ENCODE results near the gene PMEPA1. TPM values are rescaled to one million over a fixed set of nuclear protein-coding genes. Genes with fewer than 3 reads are reported as not detected.

Gene PMEPA1
- total RNA-seq, 3 donors from 2014 or later (not counting 1 experiment from before 2014, with no cell fraction given), result 1.2 to 5.9 (median 2.4) TPM

DNA sequence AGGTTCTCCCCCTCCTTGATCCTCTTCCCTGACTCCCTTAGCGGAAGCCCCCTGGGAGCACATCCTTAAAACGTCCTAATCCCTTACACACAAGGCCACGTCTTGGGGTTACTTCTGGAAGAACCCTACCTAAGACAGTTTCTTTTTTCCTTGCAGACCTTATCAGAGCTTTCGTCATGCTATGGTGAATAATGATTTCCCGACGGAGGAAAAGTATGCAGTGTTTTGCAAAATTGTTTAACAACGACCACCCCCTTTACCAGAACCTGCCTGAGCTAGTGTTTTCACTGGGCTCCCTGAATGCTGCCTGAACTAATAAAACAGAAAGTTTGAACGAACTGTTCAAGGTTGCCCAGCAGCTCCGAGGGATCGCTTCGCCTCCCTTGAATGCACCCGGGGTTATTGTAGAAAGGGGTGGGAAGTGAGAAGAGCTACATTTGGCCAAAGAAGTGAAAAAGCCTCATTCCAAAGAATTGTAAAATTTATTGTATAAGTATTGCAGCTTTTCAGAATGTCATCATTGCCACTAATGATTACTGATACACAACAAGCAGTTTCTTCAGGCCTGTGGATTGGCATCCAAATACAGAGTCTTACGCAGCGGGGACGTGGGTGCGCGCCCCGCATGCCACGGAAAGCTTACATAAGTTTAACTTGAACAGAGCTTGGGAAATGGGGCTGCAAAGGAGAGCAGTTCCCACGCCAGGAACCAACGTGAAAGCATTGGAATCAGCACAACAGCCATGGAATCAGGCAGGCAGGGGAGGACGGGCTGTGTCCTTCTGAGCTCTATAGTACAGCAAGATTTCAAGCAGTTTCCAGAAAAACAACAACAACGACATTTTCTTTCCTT lies 61.7 kb downstream of the PMEPA1 start:
- Histone ChIP-seq H3K27me3 (ENCODE audit: control insufficient read depth, insufficient read depth, low read length) (no peaks in the 10 kb centered on the region), H3K9me3 (ENCODE audit: control insufficient read depth, insufficient read depth, low read length) (peaks cover 5% of the 10 kb centered on the region), H3K36me3 (ENCODE audit: control insufficient read depth, insufficient read depth, low read length) (no peaks in the 10 kb centered on the region), H3K27ac (ENCODE audit: low read length) (no peak overlapping the region), H3K4me1 (ENCODE audit: control insufficient read depth, insufficient read depth, low read length) (no peaks in the 10 kb centered on the region), H3K4me3 (ENCODE audit: low read length) (no peak overlapping the region)
- ATAC-seq, result no peak
- Mint-ChIP-seq H3K4me3 (no peak overlapping the region), H3K4me1 (no peaks in the 10 kb centered on the region), H3K27me3 (ENCODE audit: low read depth in 2 of 2) (peaks cover 6 to 31% of the 10 kb centered on the region in 2 donors), H3K27ac (no peak overlapping the region), H3K36me3 (no peaks in the 10 kb centered on the region), H3K9me3 (peaks cover 0 to 8% of the 10 kb centered on the region in 2 donors)
- 92% methylated on average over 23 of the region's 23 CpGs for WGBS (ENCODE audit: insufficient coverage)
- no peak for DNase-seq
- TF ChIP-seq, protein P1, sequence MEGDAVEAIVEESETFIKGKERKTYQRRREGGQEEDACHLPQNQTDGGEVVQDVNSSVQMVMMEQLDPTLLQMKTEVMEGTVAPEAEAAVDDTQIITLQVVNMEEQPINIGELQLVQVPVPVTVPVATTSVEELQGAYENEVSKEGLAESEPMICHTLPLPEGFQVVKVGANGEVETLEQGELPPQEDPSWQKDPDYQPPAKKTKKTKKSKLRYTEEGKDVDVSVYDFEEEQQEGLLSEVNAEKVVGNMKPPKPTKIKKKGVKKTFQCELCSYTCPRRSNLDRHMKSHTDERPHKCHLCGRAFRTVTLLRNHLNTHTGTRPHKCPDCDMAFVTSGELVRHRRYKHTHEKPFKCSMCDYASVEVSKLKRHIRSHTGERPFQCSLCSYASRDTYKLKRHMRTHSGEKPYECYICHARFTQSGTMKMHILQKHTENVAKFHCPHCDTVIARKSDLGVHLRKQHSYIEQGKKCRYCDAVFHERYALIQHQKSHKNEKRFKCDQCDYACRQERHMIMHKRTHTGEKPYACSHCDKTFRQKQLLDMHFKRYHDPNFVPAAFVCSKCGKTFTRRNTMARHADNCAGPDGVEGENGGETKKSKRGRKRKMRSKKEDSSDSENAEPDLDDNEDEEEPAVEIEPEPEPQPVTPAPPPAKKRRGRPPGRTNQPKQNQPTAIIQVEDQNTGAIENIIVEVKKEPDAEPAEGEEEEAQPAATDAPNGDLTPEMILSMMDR (IDR thresholded peaks at IDR 0.05), result no peak
- intact Hi-C loops (cut with micrococcal nuclease), result no loop called here

GRCh38 chr20:57647006-57647932 lies 62.5 kb downstream of the PMEPA1 start:
- Mint-ChIP-seq H3K36me3 (no peaks in the 10 kb centered on the region), H3K27ac (no peak overlapping the region), H3K9me3 (peaks cover 0 to 8% of the 10 kb centered on the region in 2 donors), H3K4me3 (no peak overlapping the region), H3K4me1 (no peaks in the 10 kb centered on the region), H3K27me3 (ENCODE audit: low read depth in 2 of 2) (peaks cover 6 to 31% of the 10 kb centered on the region in 2 donors)
- TF ChIP-seq, protein P1 (IDR thresholded peaks at IDR 0.05), result no peak
- Histone ChIP-seq H3K27me3 (ENCODE audit: control insufficient read depth, insufficient read depth, low read length) (no peaks in the 10 kb centered on the region), H3K9me3 (ENCODE audit: control insufficient read depth, insufficient read depth, low read length) (peaks cover 5% of the 10 kb centered on the region), H3K27ac (ENCODE audit: low read length) (no peak overlapping the region), H3K4me3 (ENCODE audit: low read length) (no peak overlapping the region), H3K36me3 (ENCODE audit: control insufficient read depth, insufficient read depth, low read length) (no peaks in the 10 kb centered on the region), H3K4me1 (ENCODE audit: control insufficient read depth, insufficient read depth, low read length) (no peaks in the 10 kb centered on the region)
- ATAC-seq, result no peak
- no peak for DNase-seq
- intact Hi-C loops (cut with micrococcal nuclease), result no loop called here
- WGBS (ENCODE audit: insufficient coverage), result 86% methylated on average over 11 of the region's 12 CpGs

- intact Hi-C loops (cut with micrococcal nuclease), result no loop called here
- 95% methylated on average over 5 of the region's 5 CpGs for WGBS (ENCODE audit: insufficient coverage)
- Histone ChIP-seq H3K27ac (ENCODE audit: low read length) (no peak overlapping the region), H3K4me3 (ENCODE audit: low read length) (no peak overlapping the region), H3K4me1 (ENCODE audit: control insufficient read depth, insufficient read depth, low read length) (peaks cover 1% of the 10 kb centered on the region), H3K27me3 (ENCODE audit: control insufficient read depth, insufficient read depth, low read length) (peaks cover 5% of the 10 kb centered on the region), H3K36me3 (ENCODE audit: control insufficient read depth, insufficient read depth, low read length) (no peaks in the 10 kb centered on the region), H3K9me3 (ENCODE audit: control insufficient read depth, insufficient read depth, low read length) (peaks cover 6% of the 10 kb centered on the region)
- H3K27ac Mint-ChIP-seq, result no peak overlapping the region
- peaks cover 4 to 18% of the 10 kb centered on the region in 2 donors for H3K9me3 Mint-ChIP-seq
- H3K4me1 Mint-ChIP-seq, result no peaks in the 10 kb centered on the region
- no peak for DNase-seq
- no peak overlapping the region for H3K4me3 Mint-ChIP-seq
- H3K27me3 Mint-ChIP-seq (ENCODE audit: low read depth in 2 of 2), result peaks cover 12 to 20% of the 10 kb centered on the region in 2 donors
- TF ChIP-seq, protein P1 (IDR thresholded peaks at IDR 0.05), result no peak
- peaks cover 26% of the 10 kb centered on the region for H3K36me3 Mint-ChIP-seq
- ATAC-seq, result no peak
Observed at GRCh38 chr20:57638895-57639236, 70.9 kb downstream of the PMEPA1 start.

Data from natural killer cell (primary cell).